HG02973 (cell line): ENCODE data around the gene PSMA6.
"Not testable (repeated sequence)": the region's sequence is repeated elsewhere in the genome, so short reads cannot be mapped to it uniquely, and the experiment has no call there.

Experiments
- ATAC-seq: cut with Tn5 transposase; IDR thresholded peaks from one replicate; pipeline ENCODE4 v1.9.1; 2021; ENCODE audit warnings: moderate library complexity; ENCODE audit not compliant: unreplicated experiment

PSMA6 gene

GRCh38 chr14:35342489-35343010 lies 50.4 kb downstream of the PSMA6 start:
- ATAC-seq: no peak

GRCh38 chr14:35343702-35344101 lies 51.5 kb downstream of the PSMA6 start:
- ATAC-seq: no peak

- ATAC-seq: no peak
These were observed 52.1 kb downstream of the PSMA6 start for GRCh38 chr14:35344107-35344807.

GRCh38 chr14:35346738-35347322 lies 54.6 kb downstream of the PSMA6 start:
- ATAC-seq: no peak

- ATAC-seq: no peak
These were observed 55.3 kb downstream of the PSMA6 start for GRCh38 chr14:35347323-35348043.

- not testable (repeated sequence) for ATAC-seq
These were observed 55.8 kb downstream of the PSMA6 start for GRCh38 chr14:35348044-35348380.

- ATAC-seq: no peak
These were observed 57.5 kb downstream of the PSMA6 start for GRCh38 chr14:35349496-35350365.

GRCh38 chr14:35351497-35351896 lies 59.3 kb downstream of the PSMA6 start:
- no peak for ATAC-seq

GRCh38 chr14:35351897-35352273 lies 59.7 kb downstream of the PSMA6 start:
- no peak for ATAC-seq

- ATAC-seq: no peak
These were observed 60.4 kb downstream of the PSMA6 start for GRCh38 chr14:35352274-35353233.

GRCh38 chr14:35353409-35354172 lies 61.4 kb downstream of the PSMA6 start:
- ATAC-seq: no peak

- ATAC-seq: not testable (repeated sequence)
These were observed 63.1 kb downstream of the PSMA6 start for GRCh38 chr14:35355235-35355634.

GRCh38 chr14:35355981-35356841 lies 64.0 kb downstream of the PSMA6 start:
- ATAC-seq: no peak

- not testable (repeated sequence) for ATAC-seq
These were observed 67.5 kb downstream of the PSMA6 start for GRCh38 chr14:35359655-35360054.

GRCh38 chr14:35361141-35361480 lies 68.9 kb downstream of the PSMA6 start:
- no peak for ATAC-seq

- no peak for ATAC-seq
These were observed 70.3 kb downstream of the PSMA6 start for GRCh38 chr14:35362450-35362849.

- ATAC-seq: no peak
These were observed 70.8 kb downstream of the PSMA6 start for GRCh38 chr14:35362911-35363374.
